ENCODE data around the gene SNRK. TPM values are rescaled to one million over a fixed set of nuclear protein-coding genes. Genes with fewer than 3 reads are reported as not detected.

SNRK gene
- total RNA-seq = 18.9 TPM
- long read RNA-seq, full-length matches to known transcripts = 20 of 23 reads
- long read RNA-seq, partial matches to known transcripts = 0 of 23 reads
- long read RNA-seq, other reads (novel, unspliced or antisense) = 3 of 23 reads

GRCh38 chr3:43286115-43286840 lies at the start of gene SNRK:
Gene SNRK (plus strand): TSS chr3:43286540. CDS start chr3:43303204, 16,664 bp downstream.
- DNase-seq (ENCODE audit: missing footprints) = peak; percentile 94
- intact Hi-C loops (cut with DNase I) = loop anchor here (2.0 to 10.0 kb wide), 6 partner anchors 41 to 217 kb away; no protein-coding TSS in a partner anchor
- ATAC-seq = peak; percentile 95

GRCh38 chr3:43238801-43239200 lies 47.5 kb upstream of the SNRK start:
- DNase-seq (ENCODE audit: missing footprints) (no peak), ATAC-seq (no peak)
- intact Hi-C loops (cut with DNase I) = no loop called here

- no peak for ATAC-seq
- intact Hi-C loops (cut with DNase I) = loop anchor here (10.0 kb wide), 1 partner anchor 75 kb away; no protein-coding TSS in a partner anchor
These were observed 46.6 kb upstream of the SNRK start for GRCh38 chr3:43239755-43240154.

GRCh38 chr3:43243590-43244587 lies 42.5 kb upstream of the SNRK start:
- ATAC-seq = no peak
- no peak for DNase-seq (ENCODE audit: missing footprints)
- intact Hi-C loops (cut with DNase I) = loop anchor here (10.0 kb wide), 1 partner anchor 79 kb away; no protein-coding TSS in a partner anchor

More at GRCh38 chr3:43239755-43240154, 46.6 kb upstream of the SNRK start:
- DNase-seq (ENCODE audit: missing footprints) = no peak

GRCh38 chr3:43244694-43245093 lies 41.6 kb upstream of the SNRK start:
- ATAC-seq (no peak), DNase-seq (ENCODE audit: missing footprints) (no peak)
- intact Hi-C loops (cut with DNase I) = loop anchor here (10.0 kb wide), 1 partner anchor 80 kb away; no protein-coding TSS in a partner anchor

GRCh38 chr3:43246976-43247375 lies 39.4 kb upstream of the SNRK start:
- DNase-seq (ENCODE audit: missing footprints) = no peak
- intact Hi-C loops (cut with DNase I) = loop anchor here (1.0 to 10.0 kb wide), 2 partner anchors 40 to 82 kb away; no protein-coding TSS in a partner anchor
- no peak for ATAC-seq

GRCh38 chr3:43247561-43248184 lies 38.7 kb upstream of the SNRK start:
- DNase-seq (ENCODE audit: missing footprints) (no peak), ATAC-seq (no peak)
- intact Hi-C loops (cut with DNase I) = loop anchor here (1.0 to 10.0 kb wide), 2 partner anchors 40 to 83 kb away; no protein-coding TSS in a partner anchor

GRCh38 chr3:43248185-43248583 lies 38.2 kb upstream of the SNRK start:
- intact Hi-C loops (cut with DNase I) = loop anchor here (10.0 kb wide), 1 partner anchor 83 kb away; no protein-coding TSS in a partner anchor
- DNase-seq (ENCODE audit: missing footprints) (no peak), ATAC-seq (no peak)

GRCh38 chr3:43248973-43249372 lies 37.4 kb upstream of the SNRK start:
- intact Hi-C loops (cut with DNase I) = loop anchor here (10.0 kb wide), 1 partner anchor 84 kb away; no protein-coding TSS in a partner anchor
- ATAC-seq (no peak), DNase-seq (ENCODE audit: missing footprints) (no peak)

- ATAC-seq = no peak
- no peak for DNase-seq (ENCODE audit: missing footprints)
- intact Hi-C loops (cut with DNase I) = loop anchor here (10.0 kb wide), 1 partner anchor 85 kb away; no protein-coding TSS in a partner anchor
These were observed 36.9 kb upstream of the SNRK start for GRCh38 chr3:43249405-43249804.

- ATAC-seq (no peak), DNase-seq (ENCODE audit: missing footprints) (no peak)
- intact Hi-C loops (cut with DNase I) = no loop called here
These were observed 33.0 kb upstream of the SNRK start for GRCh38 chr3:43253294-43253693.

GRCh38 chr3:43254125-43254524 lies 32.2 kb upstream of the SNRK start:
- no peak for DNase-seq (ENCODE audit: missing footprints)
- intact Hi-C loops (cut with DNase I) = no loop called here
- ATAC-seq = no peak

- intact Hi-C loops (cut with DNase I) = no loop called here
- DNase-seq (ENCODE audit: missing footprints) = no peak
- ATAC-seq = no peak
These were observed 30.7 kb upstream of the SNRK start for GRCh38 chr3:43255662-43256061.

- DNase-seq (ENCODE audit: missing footprints) (no peak), ATAC-seq (no peak)
- intact Hi-C loops (cut with DNase I) = no loop called here
These were observed 29.5 kb upstream of the SNRK start for GRCh38 chr3:43256714-43257461.

GRCh38 chr3:43257850-43258249 lies 28.5 kb upstream of the SNRK start:
- no peak for ATAC-seq
- intact Hi-C loops (cut with DNase I) = no loop called here

GRCh38 chr3:43259626-43260025 lies 26.7 kb upstream of the SNRK start:
- no peak for ATAC-seq
- no peak for DNase-seq (ENCODE audit: missing footprints)
- intact Hi-C loops (cut with DNase I) = no loop called here

More at GRCh38 chr3:43257850-43258249, 28.5 kb upstream of the SNRK start:
- no peak for DNase-seq (ENCODE audit: missing footprints)

- no peak for DNase-seq (ENCODE audit: missing footprints)
- ATAC-seq = no peak
- intact Hi-C loops (cut with DNase I) = no loop called here
These were observed 25.9 kb upstream of the SNRK start for GRCh38 chr3:43260412-43260811.

- intact Hi-C loops (cut with DNase I) = no loop called here
- no peak for ATAC-seq
- DNase-seq (ENCODE audit: missing footprints) = no peak
These were observed 24.1 kb upstream of the SNRK start for GRCh38 chr3:43262194-43262593.

All from Right ventricle myocardium inferior (tissue), 1 donor.